ENCODE results near the gene HIF3A.
"Not testable (repeated sequence)": the region's sequence is repeated elsewhere in the genome, so short reads cannot be mapped to it uniquely, and the experiment has no call there.

The HIF3A gene

DNA sequence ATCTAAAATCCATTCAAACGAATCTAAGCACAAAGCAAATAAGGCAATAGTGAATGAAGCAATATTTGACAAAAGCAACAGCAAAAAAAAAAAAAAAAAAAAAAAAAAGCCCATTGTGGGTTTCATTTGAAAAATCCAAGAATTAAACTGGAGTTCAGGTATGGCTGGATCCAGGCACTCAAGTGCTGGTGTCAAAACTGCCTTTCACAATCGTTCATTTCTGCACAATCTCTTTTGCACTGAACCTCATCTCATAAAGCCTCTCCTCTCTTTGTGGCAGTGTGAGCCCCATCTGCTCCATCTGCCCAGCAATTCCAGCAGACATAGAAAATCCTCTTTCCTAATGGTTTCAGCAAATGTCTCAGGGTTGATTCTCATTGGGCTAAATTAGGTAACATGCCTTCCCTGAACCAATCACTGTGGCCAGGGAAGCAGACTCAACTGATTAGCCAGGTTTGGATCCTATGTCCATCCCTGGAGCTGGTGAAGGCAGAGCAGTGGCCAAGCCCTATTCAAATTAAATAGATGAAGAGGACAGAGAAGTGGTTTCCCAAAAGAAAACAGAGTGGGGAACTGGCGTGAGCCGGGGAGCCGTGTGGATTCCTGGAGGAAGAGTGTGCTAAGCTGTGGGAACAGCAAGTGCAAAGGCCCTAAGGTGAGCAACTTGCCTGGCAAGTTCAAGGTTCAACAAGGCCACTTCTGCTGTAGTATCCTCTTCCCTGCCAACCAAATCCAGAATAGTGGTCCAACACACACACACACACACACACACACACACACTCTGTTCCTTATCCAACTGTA, 1.2 kb upstream of the HIF3A start:
- DNase-seq: no peak

DNA sequence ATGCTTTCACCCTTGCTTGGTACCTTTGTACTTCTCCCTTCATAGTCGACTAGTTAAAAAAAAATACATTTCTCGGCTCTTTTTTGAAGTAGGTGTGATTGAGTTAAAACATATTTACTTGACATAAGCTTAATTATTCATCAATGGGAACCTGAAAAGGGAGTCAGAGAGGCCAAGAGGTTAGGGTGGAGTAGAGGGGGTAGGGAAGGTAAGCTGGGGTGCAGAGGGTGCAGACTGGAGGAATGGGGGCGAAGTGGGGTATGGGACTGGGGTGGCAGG, 701 bp upstream of the HIF3A start:
- no peak for DNase-seq

DNA sequence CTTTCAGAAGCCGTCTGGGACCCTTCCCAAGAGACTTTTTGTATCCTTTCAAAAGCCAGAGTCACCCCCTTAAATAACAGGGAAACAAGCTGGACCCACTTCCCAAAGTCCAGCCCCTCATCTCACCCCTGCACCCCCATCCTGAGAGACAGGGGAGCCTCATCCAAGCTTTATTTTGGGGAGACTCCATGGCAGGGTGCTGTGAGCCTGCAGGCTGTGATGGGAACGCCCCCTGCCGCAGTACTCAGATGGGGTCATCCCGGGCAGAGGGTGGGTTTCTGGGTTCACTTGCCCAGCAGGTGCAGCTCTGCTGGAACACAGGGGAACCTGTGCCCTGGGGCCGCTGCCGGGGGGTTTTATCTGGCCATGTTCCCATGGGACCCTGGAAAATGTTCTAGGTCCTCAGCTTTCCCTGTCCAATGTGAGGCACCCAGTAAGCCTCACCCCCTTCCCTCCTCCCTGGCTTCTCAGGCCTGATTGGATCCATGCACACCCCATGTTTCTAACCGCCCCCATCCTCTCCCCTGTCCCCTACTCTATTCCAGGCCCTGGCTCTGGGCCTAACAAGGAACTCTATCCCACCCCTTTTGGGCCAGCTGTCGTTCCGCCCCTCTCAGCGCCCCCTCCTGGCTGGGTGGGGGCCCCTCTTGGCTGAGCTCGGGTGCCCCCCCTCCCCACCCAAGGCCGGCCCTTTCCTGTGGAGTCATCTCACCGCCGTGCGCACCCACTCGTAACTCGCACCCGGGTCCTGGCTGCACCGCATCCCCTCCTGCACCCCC, 1.0 kb downstream of the HIF3A start:
- DNase-seq: no peak

DNA sequence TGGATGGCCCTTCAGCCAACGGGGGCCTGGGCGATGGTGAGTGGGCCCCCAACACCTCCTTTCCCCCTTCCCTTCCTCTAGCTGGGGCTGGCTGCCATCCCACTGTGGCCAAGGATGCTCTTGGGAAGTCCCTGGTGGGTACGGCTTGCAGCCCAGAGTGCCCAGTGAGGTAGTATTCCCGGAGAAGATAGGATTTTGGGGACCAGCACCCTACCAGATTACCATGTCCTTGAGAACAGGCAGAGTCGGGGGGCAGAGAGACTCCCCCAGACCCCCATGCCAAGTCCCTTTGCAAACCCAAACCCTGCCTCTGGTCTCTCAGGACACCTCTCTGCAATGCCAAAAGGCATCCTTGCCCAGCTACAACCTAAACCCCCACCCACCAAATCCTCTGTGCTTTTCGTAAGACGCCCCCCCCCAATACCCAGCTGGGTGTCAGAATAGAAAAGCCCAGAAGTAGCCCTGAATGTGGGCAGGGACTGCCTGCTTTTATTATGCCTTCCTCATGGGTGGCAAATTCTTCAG, 1.7 kb downstream of the HIF3A start:
- DNase-seq: no peak

DNA sequence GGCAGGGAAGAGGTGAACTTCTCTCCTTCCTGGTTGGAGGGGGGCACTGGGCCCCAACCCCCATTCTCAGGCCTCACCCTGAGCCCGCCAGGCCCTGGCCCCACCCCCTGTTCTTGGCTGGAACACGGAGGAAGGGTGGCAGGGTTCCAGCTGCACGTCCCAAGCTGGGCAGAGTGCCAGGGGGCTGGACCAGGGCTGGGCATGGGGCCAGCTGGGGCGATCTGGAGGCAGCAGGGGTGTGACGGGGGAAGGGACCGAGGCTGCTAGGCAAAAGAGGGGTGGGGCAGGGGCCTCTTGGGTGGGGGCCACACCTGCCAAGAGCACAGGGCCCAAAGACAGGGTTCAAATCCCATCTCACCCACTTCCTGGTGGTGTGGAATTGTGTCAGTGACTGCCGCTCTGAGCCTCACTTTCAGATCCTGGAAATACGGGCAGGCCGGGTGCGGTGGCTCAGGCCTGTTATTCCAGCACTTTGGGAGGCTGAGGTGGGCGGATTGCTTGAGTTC, 2.2 kb downstream of the HIF3A start:
- DNase-seq: peak; percentile 82

DNA sequence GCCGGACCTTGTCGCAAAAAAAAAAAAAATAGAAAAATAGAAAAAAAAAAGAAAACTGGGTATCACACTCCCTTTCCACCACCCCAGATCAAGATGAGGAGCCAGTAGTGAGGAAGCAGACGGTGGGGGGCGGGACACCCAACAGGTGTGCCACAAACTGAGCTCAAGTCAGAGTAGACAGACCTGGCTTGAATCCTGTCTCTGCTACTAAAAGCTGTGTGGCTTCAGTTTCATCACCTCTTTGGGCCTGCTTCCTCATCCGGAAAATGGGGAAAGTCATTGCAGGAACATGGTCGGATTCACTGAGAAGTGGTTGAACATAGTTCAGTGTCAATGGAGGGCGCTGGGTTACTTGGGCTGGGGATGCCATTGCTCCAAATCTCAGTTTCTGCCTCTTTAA, 2.9 kb downstream of the HIF3A start:
- no peak for DNase-seq

DNA sequence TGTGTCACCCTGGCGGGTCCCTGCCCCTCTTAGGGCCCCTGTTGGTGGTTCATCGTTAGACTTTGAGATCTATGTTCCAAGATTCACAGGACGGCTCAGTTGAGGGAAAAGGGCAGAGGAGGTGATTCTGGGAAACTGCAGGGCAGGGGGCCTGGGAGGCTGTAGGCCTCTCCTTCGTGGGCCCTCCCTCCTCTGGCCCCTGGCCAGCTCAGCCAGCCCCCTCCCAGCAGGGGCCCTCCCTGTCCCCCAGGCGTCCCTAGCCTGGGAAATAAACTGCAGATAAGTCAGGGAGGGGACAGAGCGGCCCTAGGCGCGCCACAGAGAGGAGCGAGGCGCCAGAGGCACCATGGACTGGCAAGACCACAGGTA, 6.5 kb downstream of the HIF3A start:
- DNase-seq: no peak

DNA sequence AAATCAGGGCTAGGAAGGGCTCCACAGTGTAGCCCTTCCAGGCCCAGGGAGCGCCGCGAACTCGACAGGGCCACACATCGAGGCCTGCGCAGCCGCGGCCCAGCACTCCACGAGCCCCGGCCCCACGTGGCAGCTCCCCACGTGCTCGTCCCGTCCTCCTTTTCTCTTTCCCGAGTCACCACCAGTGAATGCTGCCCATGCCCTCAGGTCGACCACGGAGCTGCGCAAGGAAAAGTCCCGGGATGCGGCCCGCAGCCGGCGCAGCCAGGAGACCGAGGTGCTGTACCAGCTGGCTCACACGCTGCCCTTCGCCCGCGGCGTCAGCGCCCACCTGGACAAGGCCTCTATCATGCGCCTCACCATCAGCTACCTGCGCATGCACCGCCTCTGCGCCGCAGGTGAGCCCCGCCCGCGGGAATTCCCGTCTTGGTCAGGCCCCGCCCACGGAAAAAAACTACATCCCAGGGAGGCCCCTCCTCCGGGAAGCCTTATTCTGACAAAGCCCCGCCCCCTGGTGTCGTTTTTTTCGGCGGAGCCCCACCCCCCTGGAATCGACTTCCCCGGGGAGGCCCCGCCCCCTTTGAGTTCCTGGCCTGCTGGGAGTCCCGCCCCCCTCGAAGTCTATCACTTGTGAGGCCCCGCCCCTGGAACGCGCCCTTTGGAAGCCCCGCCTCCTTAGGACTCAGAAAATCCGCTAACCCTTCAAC, 7.0 kb downstream of the HIF3A start:
- DNase-seq: no peak

DNA sequence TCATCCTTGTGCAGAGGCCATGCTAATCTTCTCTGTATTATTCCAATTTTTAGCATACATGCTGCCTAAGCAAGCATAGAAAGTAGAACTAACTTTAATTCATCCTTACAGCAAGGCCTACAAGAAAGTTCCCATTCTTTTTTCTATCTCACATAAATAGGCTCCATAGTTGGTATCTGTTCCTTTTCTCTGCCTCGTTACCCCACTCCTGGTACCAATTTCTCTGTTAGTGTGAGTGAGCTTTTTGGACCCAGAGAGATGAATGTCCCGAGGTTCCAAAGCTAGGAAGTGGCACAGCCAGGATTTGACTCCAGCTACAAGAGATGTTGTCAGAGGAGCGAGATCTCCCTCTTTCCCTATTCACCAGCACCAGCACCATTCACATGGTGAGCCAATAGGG, 9.7 kb downstream of the HIF3A start:
- DNase-seq: no peak

DNA sequence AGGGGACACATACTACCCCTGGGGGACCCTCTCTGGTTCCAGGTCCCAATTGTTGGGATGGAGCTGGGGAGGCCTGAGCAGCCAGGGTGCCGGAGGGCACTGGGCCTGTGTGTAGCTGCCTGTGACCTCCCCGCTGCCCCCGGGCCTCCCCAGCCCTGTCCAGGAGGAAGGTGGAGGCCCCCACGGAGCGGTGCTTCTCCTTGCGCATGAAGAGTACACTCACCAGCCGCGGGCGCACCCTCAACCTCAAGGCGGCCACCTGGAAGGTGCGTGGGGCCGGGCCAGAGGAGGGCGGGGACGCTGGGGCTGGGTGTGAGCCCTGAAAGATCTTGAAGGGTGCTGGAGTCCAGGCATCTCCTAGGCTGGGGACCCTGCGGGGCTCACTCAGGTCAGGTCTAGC, 11.7 kb downstream of the HIF3A start:
- DNase-seq: no peak

DNA sequence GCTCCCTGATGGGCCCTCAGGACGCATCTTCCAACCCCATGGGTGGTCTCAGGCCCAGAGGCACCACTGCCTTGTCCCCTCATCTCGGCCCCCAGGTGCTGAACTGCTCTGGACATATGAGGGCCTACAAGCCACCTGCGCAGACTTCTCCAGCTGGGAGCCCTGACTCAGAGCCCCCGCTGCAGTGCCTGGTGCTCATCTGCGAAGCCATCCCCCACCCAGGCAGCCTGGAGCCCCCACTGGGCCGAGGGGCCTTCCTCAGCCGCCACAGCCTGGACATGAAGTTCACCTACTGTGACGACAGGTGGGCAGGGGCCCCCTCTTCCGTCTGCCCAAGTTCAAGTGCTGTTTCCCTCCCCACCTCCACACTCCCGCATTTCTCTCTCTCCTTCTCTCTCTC, 12.2 kb downstream of the HIF3A start:
- no peak for DNase-seq

DNA sequence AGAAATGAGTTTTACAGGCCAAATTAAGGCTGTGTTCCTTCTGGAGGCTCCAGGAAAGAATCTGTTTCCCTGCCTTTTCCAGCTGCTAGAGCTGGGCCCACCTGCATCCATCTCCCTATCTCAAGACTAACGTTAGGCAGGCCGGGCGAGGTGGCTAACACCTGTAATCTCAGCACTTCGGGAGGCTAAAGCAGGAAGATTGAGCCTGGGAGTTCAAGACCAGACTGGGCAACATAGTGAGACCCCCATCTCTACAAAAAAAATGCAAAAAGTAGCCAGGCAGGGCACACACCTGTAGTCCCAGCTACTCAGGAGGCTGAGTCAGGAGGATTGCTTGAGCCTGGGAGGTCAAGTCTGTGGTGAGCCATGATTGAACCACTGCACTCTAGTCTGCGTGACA, 14.6 kb downstream of the HIF3A start:
- DNase-seq: no peak

DNA sequence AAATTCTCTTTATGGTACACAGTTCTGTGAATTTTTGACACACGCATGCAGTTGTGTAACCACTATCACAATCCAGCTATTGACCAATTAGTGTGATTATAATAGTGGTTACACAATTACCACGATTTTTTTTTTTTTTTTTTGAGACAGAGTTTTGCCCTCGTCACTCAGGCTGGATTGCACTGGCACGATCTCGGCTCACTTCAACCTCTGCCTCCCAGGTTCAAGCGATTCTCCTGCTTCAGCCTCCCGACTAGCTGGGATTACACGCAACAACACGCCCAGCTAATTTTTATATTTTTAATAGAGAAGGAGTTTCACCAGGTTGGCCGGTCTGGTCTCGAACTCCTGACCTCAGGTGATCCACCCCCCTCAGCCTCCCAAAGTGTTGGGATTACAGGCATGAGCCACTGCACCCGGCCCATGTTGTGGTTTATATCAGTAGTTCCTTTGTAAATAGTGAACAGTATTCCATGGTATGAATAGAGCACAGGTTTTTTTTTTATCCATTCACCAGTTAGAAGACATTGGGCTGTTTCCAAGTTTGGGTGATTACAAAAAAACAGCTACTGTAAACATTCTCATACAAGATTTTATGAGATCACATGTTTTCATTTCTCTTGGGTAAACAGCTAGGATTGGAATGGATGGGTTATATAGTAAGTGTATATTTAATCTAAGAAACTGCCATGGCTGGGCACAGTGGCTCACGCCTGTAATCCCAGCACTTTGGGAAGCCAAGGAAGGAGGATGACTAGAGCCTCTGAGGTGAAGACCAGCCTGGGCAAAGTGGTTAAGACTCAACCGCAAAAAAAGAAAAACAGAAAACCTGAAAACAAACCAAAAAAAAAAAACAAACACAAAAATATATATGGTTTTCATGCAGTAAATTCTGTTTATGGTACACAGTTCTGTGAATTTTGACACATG, 17.0 kb downstream of the HIF3A start:
- DNase-seq: not testable (repeated sequence)

DNA sequence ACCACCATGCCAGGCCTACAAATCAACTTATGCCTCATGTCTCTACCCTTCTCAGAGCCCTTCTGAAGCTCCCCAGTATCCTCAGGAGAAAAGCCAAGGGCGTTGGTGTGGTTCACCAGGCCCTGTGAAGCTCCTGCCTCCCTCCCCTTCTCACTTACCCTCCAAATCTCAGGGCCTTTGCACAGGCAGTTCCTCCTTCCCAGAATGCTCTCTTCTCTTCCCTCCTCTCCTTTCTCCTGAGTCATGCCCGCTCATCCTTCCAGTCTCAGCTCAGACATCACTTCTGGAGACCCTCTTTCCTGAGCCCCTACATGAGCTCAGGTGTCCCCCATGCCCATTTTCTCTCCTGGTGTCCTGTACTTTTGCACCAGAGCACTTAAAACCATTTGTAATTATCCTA, 20.5 kb downstream of the HIF3A start:
- no peak for DNase-seq

DNA sequence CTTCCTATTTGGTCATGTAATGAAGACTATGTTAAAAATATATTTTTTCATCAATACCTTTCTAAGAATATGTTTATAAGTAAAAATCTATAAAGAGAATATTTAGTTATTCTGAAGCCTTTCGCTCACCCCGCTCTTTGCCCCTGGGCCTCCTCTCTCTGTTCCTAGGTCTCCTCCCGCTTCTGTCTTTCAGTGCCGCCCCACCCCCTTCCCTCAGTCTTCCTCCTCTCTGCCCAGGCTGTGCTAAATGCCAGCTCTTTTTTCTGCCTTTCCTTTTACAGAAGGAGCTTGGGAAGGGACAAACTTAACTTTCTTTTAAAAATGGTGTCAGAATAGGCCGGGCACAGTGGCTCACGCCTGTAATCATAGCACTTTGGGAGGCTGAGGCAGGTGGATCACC, 22.8 kb downstream of the HIF3A start:
- no peak for DNase-seq

DNA sequence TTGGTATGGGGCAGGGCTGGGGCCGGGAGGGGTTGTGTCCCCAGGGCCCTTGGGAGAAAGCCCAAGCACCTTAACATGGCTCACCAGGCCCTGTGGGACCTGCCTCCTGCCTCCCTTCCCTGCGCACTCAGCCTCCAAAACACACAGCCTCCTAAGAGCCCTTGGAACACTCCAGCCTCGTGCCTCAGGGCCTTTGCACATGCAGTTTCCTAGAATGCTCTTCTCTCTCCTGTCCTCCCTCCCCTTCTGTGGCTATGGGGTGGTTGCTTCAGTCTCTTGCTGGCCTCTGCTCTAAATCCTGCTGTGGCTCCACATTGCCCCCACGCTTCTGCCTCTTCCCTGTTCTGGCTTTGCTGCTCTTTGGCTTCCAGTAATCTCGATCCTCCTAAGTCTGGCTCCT, 23.7 kb downstream of the HIF3A start:
- DNase-seq: no peak

DNA sequence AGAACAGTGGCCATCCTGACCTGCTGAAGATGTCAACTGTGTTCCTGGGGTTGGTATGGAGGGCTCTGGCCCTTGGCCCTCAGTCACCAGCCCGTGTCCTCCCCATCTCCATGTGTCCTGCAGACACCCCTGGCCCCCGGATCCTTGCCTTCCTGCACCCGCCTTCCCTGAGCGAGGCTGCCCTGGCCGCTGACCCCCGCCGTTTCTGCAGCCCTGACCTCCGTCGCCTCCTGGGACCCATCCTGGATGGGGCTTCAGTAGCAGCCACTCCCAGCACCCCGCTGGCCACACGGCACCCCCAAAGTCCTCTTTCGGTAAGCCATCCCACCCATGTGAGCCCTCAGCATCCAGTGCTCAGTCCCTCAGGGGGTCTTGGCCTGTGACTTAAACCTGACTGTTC, 24.8 kb downstream of the HIF3A start:
- no peak for DNase-seq

DNA sequence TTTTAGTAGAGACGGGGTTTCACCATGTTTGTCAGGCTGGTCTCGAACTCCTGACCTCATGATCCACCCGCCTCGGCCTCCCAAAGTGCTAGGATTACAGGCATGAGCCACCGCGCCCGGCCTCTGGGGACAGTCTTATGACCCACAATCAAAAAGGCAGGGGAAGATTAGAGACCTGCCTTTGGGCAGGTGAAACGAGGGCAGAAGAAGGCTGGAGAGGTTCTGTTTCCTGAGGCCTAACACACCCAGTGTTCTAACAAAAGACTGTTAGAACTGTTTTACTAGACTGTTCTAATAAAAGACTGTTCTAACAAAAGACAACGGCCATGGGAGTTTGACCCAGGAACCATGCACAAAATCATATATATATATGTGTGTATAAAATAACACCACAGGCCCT, 26.4 kb downstream of the HIF3A start:
- not testable (repeated sequence) for DNase-seq

DNA sequence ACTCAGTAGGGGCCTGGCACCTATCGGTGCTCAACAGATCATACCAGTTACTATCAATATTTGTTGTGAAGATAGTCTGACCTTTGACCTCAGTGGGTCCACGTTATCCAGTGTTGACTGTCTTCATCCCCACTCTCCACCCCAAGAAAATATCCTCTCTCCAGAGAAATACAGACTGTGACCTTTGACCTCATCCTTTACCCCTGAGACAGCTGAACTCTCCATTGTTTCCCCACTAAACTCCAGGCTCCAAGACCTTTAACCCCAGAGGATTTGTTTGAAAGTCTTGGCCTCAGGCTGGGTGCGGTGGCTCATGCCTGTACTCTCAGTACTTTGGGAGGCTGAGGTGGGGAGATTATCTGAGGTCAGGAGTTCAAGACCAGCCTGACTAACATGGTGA, 27.4 kb downstream of the HIF3A start:
- no peak for DNase-seq

DNA sequence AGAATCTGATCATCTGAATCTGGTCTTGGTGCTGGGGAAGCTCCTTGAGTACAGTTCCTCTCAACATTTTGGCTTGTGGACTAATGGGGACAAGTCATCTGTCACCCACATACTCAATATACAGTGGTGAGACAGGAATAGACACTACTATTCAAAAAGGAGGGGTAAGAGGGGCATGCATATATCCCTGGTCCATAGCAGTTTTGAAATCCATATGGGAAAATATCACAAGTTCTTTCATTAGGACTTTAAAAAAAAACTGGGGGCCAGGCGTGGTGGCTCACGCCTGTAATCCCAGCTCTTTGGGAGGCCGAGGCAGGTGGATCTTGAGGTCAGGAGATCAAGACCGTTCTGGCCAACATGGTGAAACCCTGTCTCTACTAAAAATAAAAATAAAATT, 29.8 kb downstream of the HIF3A start:
- DNase-seq: no peak

DNA sequence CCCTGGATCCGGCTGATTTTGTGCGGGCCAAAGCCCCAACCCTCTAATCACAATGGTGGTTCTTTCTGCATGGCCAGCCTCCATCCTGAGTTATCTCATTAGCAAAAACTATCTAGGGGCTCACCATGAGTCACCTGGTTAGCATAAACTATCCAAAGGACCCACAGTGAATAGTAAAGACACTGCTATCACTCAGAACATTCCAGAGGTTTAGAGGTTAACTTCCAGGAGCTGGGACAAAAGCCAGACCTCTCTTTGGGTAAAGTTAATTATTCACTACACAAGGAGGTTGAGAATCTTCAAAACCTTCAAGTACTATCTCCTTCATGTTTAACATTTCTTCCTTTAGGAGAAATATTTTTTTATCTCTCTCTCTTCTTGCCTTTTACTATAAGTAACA, 31.2 kb downstream of the HIF3A start:
- DNase-seq: no peak

DNA sequence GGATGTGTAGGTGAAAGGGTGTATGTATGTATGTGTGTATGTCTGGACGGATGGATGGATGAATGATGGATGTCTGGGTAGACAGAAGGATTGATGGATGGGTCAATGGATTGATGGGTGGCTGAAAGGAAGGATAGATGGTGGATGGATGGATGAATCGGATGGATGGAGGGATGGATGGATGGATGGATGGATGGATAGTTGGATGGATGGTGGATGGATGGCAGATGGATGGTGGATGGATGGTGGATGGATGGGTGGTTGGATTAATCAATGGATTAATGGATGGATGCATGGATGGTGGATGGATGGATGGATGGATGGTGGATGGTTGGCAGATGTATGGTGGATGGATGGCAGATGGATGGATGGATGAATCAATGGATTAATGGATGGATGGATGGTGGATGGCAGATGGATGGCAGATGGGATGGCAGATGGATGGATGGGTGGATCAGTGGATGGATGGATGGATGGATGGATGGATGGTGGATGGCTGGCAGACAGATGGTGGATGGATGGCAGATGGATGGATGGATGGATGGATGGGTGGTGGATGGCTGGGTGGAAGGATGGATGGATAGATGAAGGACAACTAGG, 33.6 kb downstream of the HIF3A start:
- no peak for DNase-seq
